Activated T-helper 17 cell treated with anti-CD3 and anti-CD28 coated beads, Interleukin-2, amount 50 U/mL, for 72 hours (primary cell): ENCODE measurements around the gene CDKN2AIP. TPM values are rescaled to one million over a fixed set of nuclear protein-coding genes. Genes with fewer than 3 reads are reported as not detected.

Source experiments
- ATAC-seq: fragments of 150-1000 bp; cut with Tn5 transposase; replicated peaks from 2 replicates; pipeline ENCODE4 v1.10.0; 2021; ENCODE audit warnings: mild to moderate bottlenecking, moderate library complexity
- H3K27ac Mint-ChIP-seq: one replicate; pipeline ENCODE4 v1.8.0; 2022; ENCODE audit warnings: mixed read lengths
- H3K27me3 Mint-ChIP-seq: one replicate; pipeline ENCODE4 v1.8.0; 2022; ENCODE audit warnings: mixed read lengths
- H3K36me3 Mint-ChIP-seq: one replicate; pipeline ENCODE4 v1.8.0; 2022; ENCODE audit warnings: low read depth, mild to moderate bottlenecking, mixed read lengths
- H3K4me1 Mint-ChIP-seq: one replicate; pipeline ENCODE4 v1.8.0; 2022; ENCODE audit warnings: mixed read lengths
- H3K4me3 Mint-ChIP-seq: one replicate; pipeline ENCODE4 v1.8.0; 2022; ENCODE audit warnings: mild to moderate bottlenecking, mixed read lengths
- H3K9me3 Mint-ChIP-seq: one replicate; pipeline ENCODE4 v1.8.0; 2022; ENCODE audit warnings: mixed read lengths
- total RNA-seq, 2 donors: library from RNA; stranded (reverse); gene quantifications; one replicate each; pipeline ENCODE4 v1.2.3, GENCODE V29; 2022

CDKN2AIP gene
- total RNA-seq, result 10 to 100 TPM; 16.3 to 32.2 TPM

DNA sequence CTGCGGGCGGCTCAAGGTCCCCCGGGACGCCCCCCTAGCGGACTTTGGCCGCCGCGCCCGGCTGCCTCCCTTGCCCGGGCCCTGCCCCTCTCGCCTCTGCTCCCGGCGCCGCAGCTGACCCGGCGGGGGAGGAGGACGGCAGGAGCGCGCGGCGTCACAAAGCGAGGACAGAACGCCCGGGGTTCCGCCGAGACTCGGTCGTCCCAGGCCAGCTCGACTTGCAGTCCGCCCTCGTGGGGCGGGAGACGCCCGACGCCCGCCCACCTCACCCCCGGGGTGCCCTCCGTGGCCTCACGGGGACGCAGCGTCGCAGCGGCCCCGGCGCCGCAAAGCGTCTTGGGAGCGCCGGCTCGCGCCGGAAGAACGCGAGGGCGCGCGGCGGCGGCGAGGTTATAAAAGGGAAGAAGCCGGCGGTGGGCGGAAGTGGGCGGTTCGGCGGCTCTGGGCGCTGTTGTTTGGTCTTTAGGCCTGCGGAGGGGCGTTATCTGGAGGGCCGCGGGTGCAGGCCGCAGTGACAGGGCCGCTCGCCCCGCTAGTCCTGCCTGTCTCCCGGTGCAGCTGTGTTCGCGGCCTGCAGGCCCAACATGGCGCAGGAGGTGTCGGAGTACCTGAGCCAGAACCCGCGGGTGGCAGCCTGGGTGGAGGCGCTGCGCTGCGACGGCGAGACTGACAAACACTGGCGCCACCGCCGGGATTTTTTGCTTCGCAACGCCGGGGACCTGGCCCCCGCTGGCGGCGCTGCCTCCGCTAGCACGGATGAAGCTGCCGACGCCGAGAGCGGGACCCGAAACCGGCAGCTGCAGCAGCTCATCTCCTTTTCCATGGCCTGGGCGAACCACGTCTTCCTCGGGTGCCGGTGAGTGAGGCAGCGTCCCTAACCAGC, at the start of gene CDKN2AIP:
CDKN2AIP (plus strand) TSS at position 423 of the 883 bp plus-strand sequence; CDS start at position 585, 162 bp downstream.
- Mint-ChIP-seq H3K4me3 (peak within 1 kb of the TSS; percentile 95), H3K27ac (peak within 1 kb of the TSS; percentile 94), H3K36me3 (peaks cover 50% of the 10 kb centered on the region), H3K27me3 (no peaks in the 10 kb centered on the region), H3K9me3 (no peaks in the 10 kb centered on the region), H3K4me1 (peaks cover 19% of the 10 kb centered on the region)
- peak; percentile 88 for ATAC-seq

GRCh38 chr4:183395395-183395794, 49.0 kb upstream of the CDKN2AIP start:
- Mint-ChIP-seq H3K27me3 (peaks cover 12% of the 10 kb centered on the region), H3K36me3 (no peaks in the 10 kb centered on the region), H3K4me3 (no peak overlapping the region), H3K27ac (no peak overlapping the region), H3K9me3 (no peaks in the 10 kb centered on the region), H3K4me1 (peaks cover 12% of the 10 kb centered on the region)
- ATAC-seq, result no peak

- ATAC-seq, result peak; percentile 82
- Mint-ChIP-seq H3K36me3 (no peaks in the 10 kb centered on the region), H3K27ac (no peak overlapping the region), H3K4me1 (peaks cover 12% of the 10 kb centered on the region), H3K27me3 (peaks cover 8% of the 10 kb centered on the region), H3K4me3 (no peak overlapping the region), H3K9me3 (no peaks in the 10 kb centered on the region)
These were observed 48.2 kb upstream of the CDKN2AIP start for GRCh38 chr4:183396227-183396637.

DNA sequence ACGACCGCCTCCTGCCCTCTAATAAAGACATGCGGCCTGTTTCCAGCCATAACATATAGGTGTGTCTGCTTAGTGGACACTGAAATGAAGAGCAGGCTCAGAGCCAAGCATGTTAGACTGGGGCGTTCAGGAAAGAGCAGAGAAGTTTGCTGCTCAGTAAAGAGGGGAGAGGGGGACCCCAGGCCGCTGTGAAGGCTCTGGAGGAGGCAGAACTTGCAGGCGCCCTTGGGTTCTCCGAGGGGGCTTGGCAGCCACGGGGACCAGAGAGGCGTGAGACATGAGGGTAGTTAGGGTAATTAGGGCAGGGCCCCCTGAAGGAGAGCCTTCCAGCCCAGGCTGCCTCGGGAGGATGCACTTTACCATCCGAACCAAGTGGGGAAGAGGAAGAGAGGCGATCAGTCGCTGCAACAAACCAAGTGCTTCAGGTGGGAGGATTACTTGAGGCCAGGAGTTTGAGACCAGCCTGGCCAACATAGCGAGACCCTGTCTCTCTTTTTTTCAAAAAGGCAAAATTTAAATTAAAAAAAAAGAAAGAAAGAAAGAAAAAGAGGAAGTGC, 46.6 kb upstream of the CDKN2AIP start:
- Mint-ChIP-seq H3K27me3 (peaks cover 3% of the 10 kb centered on the region), H3K4me3 (peak overlapping the region; percentile 78), H3K4me1 (peaks cover 16% of the 10 kb centered on the region), H3K27ac (peak overlapping the region; percentile 63), H3K36me3 (no peaks in the 10 kb centered on the region), H3K9me3 (no peaks in the 10 kb centered on the region)
- ATAC-seq, result no peak

DNA sequence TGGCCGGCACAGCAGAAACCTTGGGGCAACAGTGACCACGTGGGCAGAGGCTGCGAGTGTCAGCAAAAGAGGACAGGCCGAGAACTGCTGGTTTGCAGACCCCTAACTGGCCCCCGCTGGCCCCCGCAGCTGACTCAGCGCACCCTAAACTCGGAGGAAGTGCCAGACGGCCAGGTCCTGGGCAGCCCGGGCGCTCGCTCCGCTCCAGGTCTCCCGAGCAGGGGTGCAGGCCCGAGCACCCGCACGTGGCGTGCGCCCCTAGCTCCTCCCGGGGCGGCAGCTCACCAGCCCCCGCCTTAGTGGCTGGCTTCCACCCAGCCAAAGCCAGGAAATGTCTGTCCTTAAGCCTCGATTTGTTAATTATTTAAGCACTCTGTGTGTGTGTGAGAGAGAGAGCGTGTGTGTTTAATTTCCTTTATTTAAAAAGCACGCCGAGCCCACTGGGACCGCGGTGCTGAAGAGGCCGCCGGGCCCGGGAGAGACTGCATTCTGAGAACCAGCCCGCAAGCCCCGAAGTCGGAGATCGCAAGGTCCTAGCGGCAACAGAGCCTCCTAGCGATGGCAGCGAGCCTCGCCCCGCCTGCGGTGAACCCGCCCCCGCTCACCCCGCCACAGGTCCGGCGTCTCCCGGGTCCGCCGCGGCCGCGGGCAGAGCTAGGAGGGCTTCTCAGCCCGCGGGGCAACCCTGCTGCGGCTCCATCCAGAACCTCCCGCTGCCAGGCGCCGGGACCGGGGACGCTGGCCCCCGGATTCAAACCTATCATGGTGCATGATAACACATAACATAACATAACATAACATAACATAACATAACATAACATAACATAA, 45.9 kb upstream of the CDKN2AIP start:
- H3K27ac Mint-ChIP-seq, result peak overlapping the region; percentile 63
- peaks cover 3% of the 10 kb centered on the region for H3K27me3 Mint-ChIP-seq
- H3K9me3 Mint-ChIP-seq, result no peaks in the 10 kb centered on the region
- H3K4me1 Mint-ChIP-seq, result peaks cover 16% of the 10 kb centered on the region
- H3K4me3 Mint-ChIP-seq, result peak overlapping the region; percentile 78
- peak; percentile 77 for ATAC-seq
- no peaks in the 10 kb centered on the region for H3K36me3 Mint-ChIP-seq

GRCh38 chr4:183399126-183399522, 45.3 kb upstream of the CDKN2AIP start:
- ATAC-seq, result no peak

GRCh38 chr4:183399616-183400015, 44.8 kb upstream of the CDKN2AIP start:
- H3K27me3 Mint-ChIP-seq, result peaks cover 3% of the 10 kb centered on the region
- peaks cover 18% of the 10 kb centered on the region for H3K4me1 Mint-ChIP-seq
- no peaks in the 10 kb centered on the region for H3K36me3 Mint-ChIP-seq
- H3K4me3 Mint-ChIP-seq, result no peak overlapping the region
- ATAC-seq, result no peak
- H3K27ac Mint-ChIP-seq, result no peak overlapping the region
- H3K9me3 Mint-ChIP-seq, result no peaks in the 10 kb centered on the region

More at GRCh38 chr4:183399126-183399522, 45.3 kb upstream of the CDKN2AIP start:
- Mint-ChIP-seq H3K27me3 (peaks cover 3% of the 10 kb centered on the region), H3K27ac (no peak overlapping the region), H3K9me3 (no peaks in the 10 kb centered on the region), H3K36me3 (no peaks in the 10 kb centered on the region), H3K4me3 (peak overlapping the region; percentile 78), H3K4me1 (peaks cover 16% of the 10 kb centered on the region)

GRCh38 chr4:183400035-183400434, 44.4 kb upstream of the CDKN2AIP start:
- ATAC-seq, result no peak
- Mint-ChIP-seq H3K27me3 (peaks cover 3% of the 10 kb centered on the region), H3K4me3 (no peak overlapping the region), H3K36me3 (no peaks in the 10 kb centered on the region), H3K27ac (no peak overlapping the region), H3K4me1 (peaks cover 21% of the 10 kb centered on the region), H3K9me3 (no peaks in the 10 kb centered on the region)

DNA sequence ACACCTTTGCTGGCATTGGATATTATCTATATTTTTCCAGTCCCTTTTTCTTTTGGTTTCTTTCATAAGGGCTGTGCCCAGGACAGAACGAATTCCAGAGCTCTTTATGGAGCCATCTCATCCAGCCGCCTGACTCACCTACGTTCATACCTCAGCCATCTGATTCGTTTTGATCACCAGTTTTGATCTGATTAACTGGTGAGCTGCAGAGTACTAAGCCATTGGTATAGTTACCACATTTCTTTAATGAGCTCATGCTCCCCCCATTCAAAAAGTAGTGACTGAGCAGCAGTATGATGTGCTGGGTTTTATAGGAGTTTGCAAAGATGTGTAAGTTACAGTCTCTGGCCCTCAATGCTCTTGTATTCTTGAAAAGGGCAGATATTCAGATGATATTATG, 43.0 kb upstream of the CDKN2AIP start:
- Mint-ChIP-seq H3K9me3 (no peaks in the 10 kb centered on the region), H3K27me3 (peaks cover 3% of the 10 kb centered on the region)

DNA sequence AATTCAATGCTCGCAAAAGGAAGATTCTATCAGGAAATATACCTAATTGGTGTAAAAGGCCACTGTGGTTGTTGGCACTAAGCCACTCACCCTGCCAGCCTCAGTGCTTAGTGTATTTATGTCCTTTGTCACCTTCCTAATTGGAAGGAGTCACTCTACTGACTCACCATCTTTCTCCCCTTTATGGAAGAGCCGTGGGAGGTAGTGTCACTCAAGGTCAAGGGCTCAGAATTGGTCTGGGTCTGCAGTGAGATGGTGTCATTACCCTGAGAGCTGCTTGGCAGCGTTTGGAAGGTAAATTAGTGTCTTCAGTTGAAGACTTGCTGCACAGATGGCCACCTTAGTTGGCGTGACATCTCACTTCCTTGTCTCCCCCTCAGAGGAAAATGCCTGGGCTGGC, 41.7 kb upstream of the CDKN2AIP start:
- H3K9me3 Mint-ChIP-seq, result no peaks in the 10 kb centered on the region
- peak; percentile 41 for ATAC-seq
- H3K36me3 Mint-ChIP-seq, result no peaks in the 10 kb centered on the region
- H3K27ac Mint-ChIP-seq, result peak overlapping the region; percentile 41
- peaks cover 16% of the 10 kb centered on the region for H3K4me1 Mint-ChIP-seq
- no peak overlapping the region for H3K4me3 Mint-ChIP-seq
- peaks cover 3% of the 10 kb centered on the region for H3K27me3 Mint-ChIP-seq

More for the DNA sequence above, 43.0 kb upstream of the CDKN2AIP start:
- H3K4me1 Mint-ChIP-seq, result peaks cover 19% of the 10 kb centered on the region
- H3K36me3 Mint-ChIP-seq, result no peaks in the 10 kb centered on the region
- no peak overlapping the region for H3K27ac Mint-ChIP-seq
- no peak for ATAC-seq
- no peak overlapping the region for H3K4me3 Mint-ChIP-seq

DNA sequence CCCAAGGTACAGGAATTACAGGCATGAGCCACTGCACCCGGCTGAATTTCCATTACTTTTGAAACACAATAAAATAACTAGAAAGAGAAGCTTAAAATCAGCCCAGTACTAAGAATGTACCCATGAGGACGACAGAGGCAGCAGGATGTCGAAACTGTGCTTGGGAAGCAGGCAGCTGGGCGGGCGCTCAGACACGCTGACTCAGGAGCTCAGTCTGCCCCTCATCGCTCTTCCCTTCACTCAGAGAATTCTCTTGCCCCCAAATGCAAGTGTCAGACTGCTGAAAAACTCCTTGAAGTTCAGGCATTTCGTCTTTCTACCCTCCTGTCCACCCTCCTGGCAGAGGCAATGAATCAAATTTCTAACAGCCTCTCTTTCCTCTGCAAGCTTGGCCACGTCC, 41.0 kb upstream of the CDKN2AIP start:
- Mint-ChIP-seq H3K27ac (no peak overlapping the region), H3K27me3 (peaks cover 3% of the 10 kb centered on the region), H3K4me3 (no peak overlapping the region), H3K9me3 (no peaks in the 10 kb centered on the region), H3K36me3 (no peaks in the 10 kb centered on the region), H3K4me1 (peaks cover 17% of the 10 kb centered on the region)
- no peak for ATAC-seq

- ATAC-seq, result no peak
- peaks cover 3% of the 10 kb centered on the region for H3K27me3 Mint-ChIP-seq
- H3K4me3 Mint-ChIP-seq, result no peak overlapping the region
- no peaks in the 10 kb centered on the region for H3K36me3 Mint-ChIP-seq
- H3K27ac Mint-ChIP-seq, result no peak overlapping the region
- no peaks in the 10 kb centered on the region for H3K9me3 Mint-ChIP-seq
- peaks cover 17% of the 10 kb centered on the region for H3K4me1 Mint-ChIP-seq
These were observed 40.5 kb upstream of the CDKN2AIP start for GRCh38 chr4:183403961-183404360.

DNA sequence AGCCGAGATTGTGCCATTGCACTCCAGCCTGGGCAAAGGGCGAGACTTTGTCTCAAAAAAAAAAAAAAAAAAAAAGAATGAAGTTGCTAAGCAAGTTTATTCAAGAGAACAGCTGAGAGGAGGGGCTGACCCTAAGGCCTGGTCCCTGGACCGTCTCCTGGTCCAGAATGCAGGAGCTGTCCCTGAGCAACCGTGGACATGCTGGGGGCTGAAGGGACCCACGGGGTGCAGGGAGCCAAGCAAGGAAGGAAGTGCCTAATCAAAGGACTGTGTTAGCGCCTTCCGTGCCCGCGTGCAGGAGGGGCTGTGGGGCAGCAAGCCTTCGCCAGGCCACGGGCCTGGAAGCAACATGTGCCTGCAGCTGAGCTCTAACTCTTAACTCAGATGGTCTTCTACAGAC, 39.1 kb upstream of the CDKN2AIP start:
- Mint-ChIP-seq H3K27ac (no peak overlapping the region), H3K4me3 (peak overlapping the region; percentile 27), H3K27me3 (peaks cover under 1% of the 10 kb centered on the region), H3K36me3 (no peaks in the 10 kb centered on the region), H3K4me1 (peaks cover 17% of the 10 kb centered on the region), H3K9me3 (no peaks in the 10 kb centered on the region)
- ATAC-seq, result no peak

GRCh38 chr4:183407128-183407585, 37.3 kb upstream of the CDKN2AIP start:
- Mint-ChIP-seq H3K4me1 (peaks cover 17% of the 10 kb centered on the region), H3K36me3 (no peaks in the 10 kb centered on the region), H3K4me3 (peak overlapping the region; percentile 87), H3K27me3 (no peaks in the 10 kb centered on the region), H3K9me3 (no peaks in the 10 kb centered on the region), H3K27ac (peak overlapping the region; percentile 97)
- ATAC-seq, result peak; percentile 96
